GM18909 (cell line): ENCODE results near the gene BAHCC1.

ENCODE experiments used
- ATAC-seq: cut with Tn5 transposase; IDR thresholded peaks from one replicate; pipeline ENCODE4 v1.9.1; 2021; ENCODE audit warnings: mild to moderate bottlenecking; ENCODE audit not compliant: unreplicated experiment, poor library complexity

Gene BAHCC1

DNA sequence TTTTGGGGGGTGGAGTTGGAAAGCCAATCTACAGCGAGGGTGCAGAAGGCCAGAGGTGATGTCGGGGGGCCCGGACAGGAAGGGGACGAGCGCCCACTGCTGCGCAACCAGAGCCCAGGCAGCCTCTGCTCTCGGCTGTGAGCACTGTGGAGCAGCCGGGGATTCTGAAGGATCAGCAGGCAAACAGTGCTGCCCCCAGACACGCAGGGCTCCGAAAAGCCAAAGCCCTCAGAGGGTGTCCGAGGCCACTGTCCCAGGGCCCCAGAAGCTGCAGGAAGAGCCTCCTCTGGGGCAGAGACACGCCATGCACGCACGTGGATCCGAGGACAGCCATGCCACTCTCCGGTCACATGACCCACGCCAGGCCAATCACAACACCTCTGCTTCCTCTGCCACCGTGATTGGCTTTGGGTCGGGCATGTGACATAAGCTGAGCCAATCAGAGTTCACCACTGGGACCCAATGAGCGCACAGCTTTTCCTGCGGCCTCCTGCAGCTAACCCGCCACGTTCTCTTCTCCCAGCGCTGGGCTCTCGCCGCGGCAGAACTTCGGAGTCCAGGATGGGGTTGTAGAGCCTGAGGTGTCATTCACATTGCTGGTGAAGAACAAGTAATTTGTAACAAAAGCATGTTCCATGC lies 76.7 kb downstream of the BAHCC1 start:
- ATAC-seq, result no peak

DNA sequence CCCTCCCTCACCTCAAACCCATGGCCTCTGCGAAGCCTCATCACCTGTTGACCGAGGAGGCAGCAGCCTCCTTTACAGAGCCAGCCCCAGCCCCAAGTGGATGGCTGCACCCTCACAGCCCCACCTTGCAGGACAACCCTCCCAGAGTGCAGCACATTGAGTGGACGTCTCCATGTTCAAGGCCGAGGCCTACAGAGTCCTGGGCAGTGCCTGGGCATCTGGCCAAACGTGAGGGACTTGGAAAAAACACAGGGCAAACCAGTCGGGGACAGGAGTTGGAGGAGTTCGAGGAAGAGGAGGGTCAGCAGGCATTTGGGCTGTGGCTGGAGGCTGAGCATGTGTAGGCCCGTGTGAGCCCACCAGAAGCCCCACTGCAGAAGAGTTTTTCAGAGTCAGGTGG lies 77.8 kb downstream of the BAHCC1 start:
- no peak for ATAC-seq

DNA sequence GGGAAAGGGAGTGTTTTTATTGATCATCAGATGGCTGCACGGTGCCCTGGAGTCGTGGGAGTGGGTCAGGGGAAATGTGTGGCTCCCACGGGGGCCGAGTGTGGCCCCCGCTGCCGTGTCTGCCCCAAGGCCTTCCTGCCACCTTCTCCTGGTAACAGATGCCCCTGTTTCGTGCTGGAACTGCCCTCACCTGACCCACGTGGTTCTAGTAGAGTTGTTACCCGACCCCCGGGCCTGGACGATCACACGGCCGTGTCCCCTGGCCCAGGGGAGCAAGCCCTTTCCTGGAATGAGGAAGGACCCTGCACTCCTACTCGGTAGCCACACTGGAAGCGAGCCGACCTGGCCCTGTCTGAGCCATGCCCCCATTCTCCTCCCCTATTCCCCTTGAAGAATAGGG lies 79.7 kb downstream of the BAHCC1 start:
- ATAC-seq, result no peak

DNA sequence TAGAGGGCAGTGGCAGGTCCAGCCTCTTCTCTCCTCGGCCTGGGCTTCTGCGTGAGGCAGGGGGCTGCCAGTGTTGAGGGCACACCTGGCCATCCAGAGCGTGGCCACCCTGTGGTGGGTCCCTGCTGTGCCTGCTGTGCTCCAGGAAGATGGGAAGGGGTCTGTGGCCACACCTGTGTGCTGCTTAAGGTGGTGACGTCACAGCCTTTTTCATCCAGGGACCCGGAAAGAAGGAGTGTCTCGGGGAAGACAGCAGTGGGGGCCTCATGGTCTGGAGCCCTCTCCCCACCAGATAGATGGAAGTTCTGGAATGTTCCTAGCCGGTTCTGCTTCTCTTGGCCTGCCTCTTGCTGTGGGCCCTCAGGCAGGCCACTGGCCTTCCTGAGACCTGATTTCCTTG lies 80.8 kb downstream of the BAHCC1 start:
- ATAC-seq, result no peak

DNA sequence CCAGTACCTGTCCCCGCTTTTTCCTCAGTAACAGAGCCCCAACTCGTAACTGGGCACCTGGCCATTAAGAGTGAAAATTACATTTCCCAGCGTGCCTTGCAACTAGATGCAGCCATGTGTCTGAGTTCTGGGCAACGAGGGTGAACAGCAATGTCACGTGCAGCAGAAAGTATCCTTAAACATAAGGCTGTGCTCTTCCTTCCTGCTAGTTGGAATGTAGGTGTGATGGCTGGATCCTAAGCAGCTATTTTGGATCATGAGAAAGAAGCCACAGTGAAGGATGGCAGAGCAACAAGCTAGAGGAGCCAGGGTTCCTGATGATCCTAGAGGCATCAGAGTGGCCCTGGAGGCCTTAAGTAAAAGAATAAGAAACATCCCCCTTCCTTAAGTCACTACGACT lies 81.4 kb downstream of the BAHCC1 start:
- no peak for ATAC-seq

DNA sequence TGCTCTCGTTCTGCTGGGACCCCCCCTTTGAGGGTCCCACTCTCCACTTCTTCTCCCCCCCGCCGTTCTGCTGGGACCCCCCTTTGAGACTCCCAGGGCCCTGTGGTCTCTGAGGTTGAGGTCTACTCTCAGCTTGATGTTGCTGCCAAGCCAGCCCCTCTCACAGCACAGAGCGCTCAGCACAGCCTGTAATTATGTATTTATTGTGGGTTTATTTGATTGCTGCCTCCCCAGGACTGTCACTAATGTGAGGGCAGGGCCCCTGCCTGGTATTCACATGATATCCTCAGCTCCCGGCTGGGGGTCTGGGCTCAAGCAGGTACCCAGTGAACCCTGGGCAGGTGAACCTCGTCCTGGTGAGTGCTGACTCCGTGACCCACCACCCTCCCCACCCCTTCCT lies 81.9 kb downstream of the BAHCC1 start:
- ATAC-seq, result no peak

DNA sequence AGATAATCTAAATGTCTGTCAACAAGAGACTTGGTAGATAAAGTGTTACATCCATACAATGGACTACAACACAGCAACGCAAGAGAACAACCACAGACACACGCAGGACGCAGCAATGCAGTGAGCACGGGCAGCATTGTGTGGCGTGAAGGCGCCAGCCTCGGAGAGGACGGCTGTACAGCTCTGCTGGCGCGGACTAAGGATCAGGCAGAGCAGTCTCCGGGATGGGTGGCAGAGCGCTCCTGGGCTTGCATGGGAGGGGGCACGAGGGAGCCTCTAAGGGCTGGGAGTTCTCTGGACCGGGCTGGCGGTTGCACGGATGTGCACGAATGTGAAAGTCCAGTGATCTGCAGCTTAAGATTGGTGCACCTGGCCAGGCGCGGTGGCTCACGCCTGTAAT lies 82.9 kb downstream of the BAHCC1 start:
- ATAC-seq, result no peak

DNA sequence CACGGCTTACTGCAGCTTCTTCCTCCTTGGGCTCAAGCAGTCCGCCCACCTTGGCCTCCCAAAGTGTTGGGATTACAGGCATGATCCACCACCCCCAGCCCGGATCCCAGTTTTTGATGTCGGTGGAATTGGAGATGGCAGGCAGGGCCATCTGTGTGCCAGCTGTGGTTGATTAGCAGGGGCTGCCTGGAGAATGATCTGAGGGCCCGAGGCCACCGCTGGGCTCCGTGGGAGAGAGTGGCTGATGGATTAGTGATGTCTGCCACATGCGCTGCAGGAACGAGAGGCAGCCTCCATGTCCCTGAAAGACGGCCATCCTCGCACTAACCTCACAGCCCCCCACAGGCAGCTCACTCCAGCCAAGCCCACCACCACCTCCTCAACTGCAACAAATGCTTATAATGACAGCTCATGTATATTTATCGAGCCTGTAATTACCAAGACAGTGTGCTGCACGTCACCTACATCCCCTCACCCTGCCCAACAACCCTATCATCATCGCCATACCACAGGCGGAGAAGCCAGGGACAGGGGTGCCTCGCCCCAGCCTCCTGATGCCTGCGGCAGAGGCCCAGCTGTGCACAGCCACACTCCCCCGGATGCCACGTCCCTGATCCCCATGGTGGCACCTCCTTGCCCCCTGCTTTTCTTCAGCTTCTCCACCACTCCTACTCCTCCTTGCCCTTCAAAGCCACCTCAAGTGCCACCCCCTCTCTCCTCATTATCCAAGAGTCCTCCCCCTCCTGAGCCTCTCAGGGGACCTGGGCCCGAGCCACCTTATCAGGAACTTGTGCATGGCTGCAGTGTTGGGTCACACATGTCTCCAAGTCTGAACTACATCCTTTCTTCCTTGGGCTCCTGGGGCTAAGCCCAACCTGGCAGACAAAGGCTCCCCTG lies 84.2 kb downstream of the BAHCC1 start:
- ATAC-seq, result no peak

DNA sequence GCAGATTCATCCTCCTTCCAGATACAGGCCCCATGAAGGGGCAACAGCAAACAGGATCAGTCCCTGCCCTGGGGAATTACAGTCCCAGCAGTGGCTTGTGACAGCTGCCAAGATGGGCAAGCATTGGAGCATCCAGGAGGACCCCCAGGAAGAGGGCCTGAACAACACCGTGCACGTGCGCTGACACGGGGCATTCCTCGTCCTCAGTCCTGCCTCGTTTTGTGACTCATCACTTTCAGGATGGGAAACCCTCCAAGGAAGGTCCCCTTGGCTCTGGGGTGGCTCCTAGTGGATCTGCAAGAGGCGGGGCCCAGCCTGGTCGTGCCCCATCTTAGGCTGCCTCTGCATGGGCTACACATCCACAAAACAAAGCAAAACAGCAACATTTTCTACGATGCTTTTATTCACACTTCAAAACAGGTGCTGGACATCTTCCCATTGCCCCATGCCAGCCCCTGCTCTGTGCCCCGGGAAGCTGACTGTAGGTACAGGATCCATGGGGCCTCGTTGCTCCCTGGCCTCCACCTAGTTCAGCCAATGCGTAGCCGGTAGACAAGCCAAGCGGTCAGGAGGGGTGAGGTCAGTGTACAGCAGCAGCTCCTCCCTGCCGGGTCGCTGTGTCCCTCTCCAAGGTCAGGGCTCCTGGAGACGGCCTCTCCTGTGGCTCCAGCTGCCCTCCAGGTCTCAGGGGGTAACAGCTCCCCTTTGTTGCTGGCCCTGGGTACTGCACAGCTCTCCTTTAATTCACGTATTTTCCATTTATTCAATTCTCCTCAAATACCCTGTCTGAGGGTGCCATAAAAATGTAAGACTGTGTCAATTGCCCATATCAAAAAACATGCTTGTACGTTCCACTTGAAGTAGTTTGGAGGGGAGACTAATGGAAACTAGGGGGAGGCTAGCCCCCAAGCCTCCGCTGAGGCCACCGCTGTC lies 85.1 kb downstream of the BAHCC1 start:
- no peak for ATAC-seq

DNA sequence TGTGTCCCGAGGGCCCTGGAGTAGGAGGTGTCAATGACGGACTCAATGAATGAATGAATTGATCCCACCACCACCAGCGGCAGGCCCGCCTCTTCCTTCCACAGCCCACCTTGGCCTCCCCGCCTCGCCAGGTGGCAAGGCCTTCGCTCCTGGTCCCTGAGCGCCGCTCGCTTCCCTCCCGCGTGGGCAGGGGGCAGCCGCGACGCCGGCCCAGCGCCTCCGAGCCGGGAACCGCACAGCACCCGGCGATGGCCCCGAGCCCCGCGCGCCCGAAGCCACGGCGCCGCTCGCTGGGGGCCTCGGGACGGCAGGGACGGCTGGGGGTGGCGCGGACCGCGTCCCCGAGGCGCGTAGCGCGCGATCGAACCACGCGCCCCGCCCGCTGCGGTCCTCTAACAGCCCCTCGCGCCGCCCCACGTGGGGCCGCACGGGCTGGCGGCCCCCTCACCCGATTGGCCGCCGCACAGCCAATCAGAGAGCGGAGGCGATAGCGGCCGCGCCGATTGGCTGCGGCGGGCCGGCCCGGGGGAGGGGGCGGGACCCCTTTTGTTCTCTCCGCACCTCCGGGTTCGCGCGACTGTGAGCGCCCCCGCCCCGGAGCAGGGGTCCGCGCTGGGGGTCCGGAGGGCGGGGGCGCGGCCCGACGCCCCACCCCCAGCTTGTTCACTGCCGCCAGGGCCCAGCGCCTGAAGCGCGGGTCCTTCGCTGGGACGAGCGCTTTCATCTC lies 86.0 kb downstream of the BAHCC1 start:
- no peak for ATAC-seq

DNA sequence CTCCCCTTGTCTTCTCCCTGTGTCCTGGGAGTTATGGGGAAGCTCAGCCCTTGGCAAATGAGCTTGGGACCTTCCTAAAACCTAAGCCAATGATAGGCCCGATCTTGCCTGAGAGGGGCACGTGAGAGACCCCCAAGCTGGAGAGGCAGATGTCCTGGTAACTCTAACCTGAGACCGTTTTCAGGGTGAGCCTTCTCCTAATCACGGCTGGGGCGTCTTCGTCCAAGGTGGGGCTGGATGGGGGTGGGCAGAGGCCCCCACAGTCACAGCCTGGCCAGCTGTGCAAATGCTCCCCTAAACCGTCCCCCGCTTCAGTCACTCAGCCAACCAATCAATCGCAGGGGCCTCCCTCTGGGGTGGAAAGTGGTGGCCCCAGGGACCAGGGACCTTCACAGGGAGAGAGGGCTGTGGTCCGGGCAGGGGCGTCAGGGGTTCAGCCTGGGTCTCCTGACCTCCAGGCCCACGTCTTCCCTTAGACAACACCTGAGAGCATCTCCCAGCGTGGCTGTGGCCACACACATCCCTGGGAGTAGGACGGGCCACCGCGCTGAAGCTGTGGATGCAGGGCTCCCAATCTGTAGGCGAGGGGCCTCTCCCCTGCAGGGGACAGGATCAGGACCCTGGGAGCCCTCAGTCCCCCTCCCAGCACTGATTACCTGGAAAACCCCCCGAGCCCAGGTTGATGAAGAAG lies 86.7 kb downstream of the BAHCC1 start:
- no peak for ATAC-seq

DNA sequence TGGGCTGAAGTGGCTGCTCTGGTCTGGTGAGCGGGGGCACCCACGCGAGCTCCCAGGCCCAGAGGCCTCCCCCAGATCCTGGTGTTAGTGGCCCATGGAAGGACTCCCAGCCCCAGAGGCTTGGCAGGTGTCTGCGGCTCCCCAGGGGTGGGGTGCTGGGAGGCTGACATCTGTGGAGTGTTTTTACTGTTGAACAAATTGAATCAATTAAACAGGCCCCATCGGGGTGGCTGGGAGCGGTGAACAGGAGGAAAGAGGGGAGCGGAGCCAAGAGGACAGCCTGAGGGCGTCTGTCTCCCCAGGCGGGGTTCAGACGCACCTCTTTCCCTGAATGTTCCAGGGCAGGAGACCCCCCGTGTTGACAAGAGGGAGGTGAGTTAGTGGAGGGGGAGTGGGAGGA lies 87.4 kb downstream of the BAHCC1 start:
- ATAC-seq, result no peak

DNA sequence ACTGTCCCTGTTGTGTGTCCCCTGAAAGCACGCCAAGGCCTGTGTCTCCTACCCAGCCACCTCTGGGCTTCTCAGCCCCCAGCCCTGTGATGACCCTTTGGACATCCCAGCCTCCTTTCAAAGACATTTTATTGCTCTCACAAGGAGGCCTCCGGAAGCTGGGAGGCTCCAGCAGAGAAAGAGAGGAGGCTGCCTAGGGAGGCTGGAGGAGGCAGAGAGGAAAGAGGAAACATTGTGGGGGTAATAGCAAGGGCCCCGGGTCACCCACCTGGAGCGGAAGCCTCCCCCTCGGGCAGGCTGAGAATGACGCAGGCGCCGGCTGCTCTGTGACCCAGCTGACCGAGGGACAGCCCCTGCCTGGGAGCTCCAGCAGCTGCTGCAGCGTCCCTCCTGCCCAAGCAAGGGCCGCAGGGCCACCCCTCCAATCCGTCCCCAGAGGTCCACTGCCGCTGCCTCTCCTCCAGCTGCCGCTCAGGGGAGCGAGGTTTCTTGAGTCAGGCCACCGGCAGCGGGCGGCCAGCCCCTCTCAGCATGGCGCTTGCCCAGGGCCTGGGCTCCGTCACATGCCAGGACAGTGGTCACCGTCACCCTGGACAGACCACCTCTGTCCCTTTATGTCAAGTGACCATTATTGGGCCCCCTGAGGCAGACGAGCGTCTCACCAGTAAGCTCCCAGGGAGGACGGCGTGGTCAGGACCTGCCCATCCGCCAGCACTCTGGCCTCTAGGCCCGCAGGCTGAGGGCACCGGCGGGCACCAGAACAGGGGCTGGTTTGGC lies 88.0 kb downstream of the BAHCC1 start:
- ATAC-seq, result no peak

DNA sequence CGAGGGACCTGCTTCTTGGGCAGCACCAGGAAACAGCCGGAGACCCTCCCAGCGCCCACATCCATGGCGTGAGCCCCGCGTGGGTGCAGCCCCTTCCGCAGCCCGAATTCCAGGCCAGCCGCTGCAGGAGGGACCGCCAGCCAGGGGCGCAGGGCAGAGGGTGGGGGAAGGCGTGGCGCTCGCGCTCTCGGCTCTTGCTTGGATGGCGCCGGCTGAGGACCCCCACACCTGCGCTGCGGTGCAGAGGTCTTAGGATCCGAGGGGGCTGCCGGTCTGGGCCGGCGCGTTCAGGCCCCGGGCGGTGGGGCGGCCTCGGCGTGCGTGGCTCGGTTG lies 88.6 kb downstream of the BAHCC1 start:
- no peak for ATAC-seq

DNA sequence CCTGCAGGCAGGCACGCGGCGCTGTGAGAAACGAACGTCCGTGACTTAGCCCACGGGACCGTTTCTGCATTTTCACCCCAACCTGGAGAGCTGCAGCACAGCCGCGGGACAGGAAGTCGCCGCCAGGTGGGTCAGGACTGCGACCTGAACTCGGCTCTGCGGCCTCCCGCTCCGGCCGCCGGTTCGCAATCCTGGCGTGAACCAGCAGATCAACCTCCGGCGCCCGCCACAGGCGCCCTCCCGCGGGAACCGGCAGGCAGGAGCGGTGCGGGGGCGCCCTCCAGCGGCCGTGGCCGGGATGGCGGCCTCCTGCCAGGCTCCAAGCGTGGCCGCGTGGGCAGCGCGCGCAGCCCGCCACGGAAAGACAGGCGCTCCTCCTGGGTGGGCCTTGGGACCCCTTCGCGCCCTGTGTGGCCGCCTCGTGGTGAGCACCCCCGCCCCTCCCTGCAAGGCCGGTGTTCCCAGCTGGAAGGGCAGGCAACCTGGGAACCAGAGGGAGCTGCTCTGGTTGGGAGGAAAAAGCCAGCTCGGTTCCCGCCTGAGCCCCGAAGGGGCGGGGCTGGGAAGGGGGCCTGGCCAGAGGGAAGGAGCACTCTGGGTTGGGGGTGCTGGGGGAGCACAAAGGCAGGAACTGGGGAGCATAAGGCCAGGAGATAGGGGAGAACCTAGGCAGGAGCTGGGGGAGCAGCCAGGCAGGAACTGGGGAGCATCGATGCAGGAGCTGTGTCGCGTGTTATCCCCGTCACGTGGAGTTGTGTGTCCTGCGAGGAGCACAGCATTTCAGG lies 89.1 kb downstream of the BAHCC1 start:
- ATAC-seq, result peak; percentile 55

DNA sequence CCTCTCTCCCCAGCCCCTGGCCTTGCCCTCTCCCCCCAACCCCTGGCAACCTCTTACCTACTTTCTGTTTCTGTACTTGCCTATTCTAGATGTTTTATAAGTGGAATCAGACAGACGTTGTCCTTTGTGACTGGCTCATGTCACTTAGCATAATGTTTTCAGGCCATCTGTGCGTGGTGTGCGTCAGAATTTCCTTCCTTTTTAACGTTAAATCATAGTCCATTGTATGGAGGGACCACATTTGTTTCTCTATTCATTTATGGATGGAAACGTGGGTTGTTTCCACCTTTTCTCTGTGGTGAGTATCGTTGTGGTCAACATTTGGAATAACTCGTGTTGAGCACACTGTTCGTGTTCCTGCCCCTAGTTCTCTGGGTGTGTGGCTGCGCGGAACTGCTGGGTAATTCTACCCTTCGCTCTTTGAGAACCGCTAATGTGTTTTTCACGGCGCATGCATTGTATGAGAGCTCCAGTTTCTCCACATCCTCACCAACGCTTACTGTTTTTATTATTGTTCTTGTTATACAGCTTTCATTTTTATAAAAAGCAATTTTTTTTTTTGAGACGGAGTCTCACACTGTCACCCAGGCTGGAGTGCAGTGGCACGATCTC lies 91.0 kb downstream of the BAHCC1 start:
- no peak for ATAC-seq

DNA sequence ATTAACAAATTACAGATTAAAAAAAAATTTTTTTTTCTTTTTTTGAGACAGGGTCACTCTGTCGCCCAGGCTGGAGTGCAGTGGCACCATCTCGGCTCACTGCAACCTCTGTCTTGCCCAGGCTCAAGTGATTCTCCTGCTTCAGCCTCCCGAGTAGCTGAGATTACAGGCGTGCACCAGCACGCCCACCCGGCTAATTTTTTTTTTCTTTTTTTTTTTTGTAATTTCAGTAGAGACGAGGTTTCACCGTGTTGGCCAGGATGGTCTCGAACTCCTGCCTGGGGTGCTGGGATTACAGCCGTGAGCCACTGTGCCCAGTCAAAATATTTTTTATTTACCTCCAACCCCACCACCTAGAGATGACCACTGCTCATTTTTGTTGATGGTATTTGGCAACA lies 91.8 kb downstream of the BAHCC1 start:
- no peak for ATAC-seq
